Activated CD8-positive, alpha-beta memory T cell treated with anti-CD3 and anti-CD28 coated beads, Interleukin-2, amount 50 U/mL, for 4 hours (primary cell): ENCODE data around the gene FAAP100.

Experiments used
- DNase-seq: peaks from one replicate; pipeline ENCODE4 v3.0.0-alpha.2; 2020

The FAAP100 gene

GRCh38 chr17:81522491-81523401, 29.4 kb downstream of the FAAP100 start:
- no peak for DNase-seq

- DNase-seq: peak; percentile 15
These were observed 31.9 kb downstream of the FAAP100 start for GRCh38 chr17:81520021-81520901.

- DNase-seq: peak; percentile 81
These were observed 32.7 kb downstream of the FAAP100 start for GRCh38 chr17:81519284-81520020.

GRCh38 chr17:81518785-81519283, 33.3 kb downstream of the FAAP100 start:
- peak; percentile 35 for DNase-seq

- peak; percentile 15 for DNase-seq
These were observed 33.9 kb downstream of the FAAP100 start for GRCh38 chr17:81518113-81518784.

- DNase-seq: peak; percentile 17
These were observed 34.6 kb downstream of the FAAP100 start for GRCh38 chr17:81517339-81518112.

GRCh38 chr17:81517009-81517338, 35.2 kb downstream of the FAAP100 start:
- no peak for DNase-seq

GRCh38 chr17:81516439-81516838, 35.7 kb downstream of the FAAP100 start:
- DNase-seq: peak; percentile 14

- DNase-seq: peak; percentile 27
These were observed 36.6 kb downstream of the FAAP100 start for GRCh38 chr17:81515530-81516041.

- peak; percentile 77 for DNase-seq
These were observed 37.2 kb downstream of the FAAP100 start for GRCh38 chr17:81514739-81515529.

- DNase-seq: no peak
These were observed 37.7 kb downstream of the FAAP100 start for GRCh38 chr17:81514489-81514738.

GRCh38 chr17:81513753-81514488, 38.2 kb downstream of the FAAP100 start:
- peak; percentile 47 for DNase-seq

- peak; percentile 62 for DNase-seq
These were observed 38.8 kb downstream of the FAAP100 start for GRCh38 chr17:81513372-81513752.

GRCh38 chr17:81512562-81513371, 39.4 kb downstream of the FAAP100 start, which contains the start of gene ACTG1:
TSS of gene ACTG1 (minus strand) at chr17:81512799. CDS start at chr17:81512354, 445 bp downstream.
- DNase-seq: peak; percentile 92

GRCh38 chr17:81511804-81512561, 40.2 kb downstream of the FAAP100 start:
- DNase-seq: peak; percentile 44

GRCh38 chr17:81511554-81511803, 40.7 kb downstream of the FAAP100 start:
- no peak for DNase-seq

GRCh38 chr17:81510785-81511553, 41.2 kb downstream of the FAAP100 start:
- DNase-seq: peak; percentile 34
